Osteoblast (primary cell): ENCODE results near the gene DOCK1. TPM values are rescaled to one million over a fixed set of nuclear protein-coding genes. Genes with fewer than 3 reads are reported as not detected.

Experiments
- DNase-seq: peaks from one replicate; pipeline ENCODE4 v3.0.0; 2011; ENCODE audit warnings: low spot score, mixed read lengths; ENCODE audit not compliant: insufficient read length; ENCODE audit errors: missing footprints
- H2AFZ ChIP-seq: 2 replicates; pipeline ENCODE4 v1.6.0; 2011; ENCODE audit warnings: mild to moderate bottlenecking, low read length
- H3K27ac ChIP-seq: 2 replicates; pipeline ENCODE4 v1.5.1; 2011; ENCODE audit warnings: mild to moderate bottlenecking, low read depth, low read length, moderate library complexity
- H3K27me3 ChIP-seq: 2 replicates; pipeline ENCODE4 v1.6.0; 2012; ENCODE audit warnings: mild to moderate bottlenecking, control low read depth, inconsistent platforms, low read length, moderate library complexity; ENCODE audit not compliant: insufficient read depth
- H3K36me3 ChIP-seq: 2 replicates; pipeline ENCODE4 v1.5.1; 2011; ENCODE audit warnings: mild to moderate bottlenecking, low read length, control low read depth, moderate library complexity; ENCODE audit not compliant: insufficient read depth
- H3K4me1 ChIP-seq: 2 replicates; pipeline ENCODE4 v1.5.1; 2011; ENCODE audit warnings: mild to moderate bottlenecking, low read length, control low read depth, moderate library complexity; ENCODE audit not compliant: insufficient read depth
- H3K4me2 ChIP-seq: 2 replicates; pipeline ENCODE4 v1.6.0; 2011; ENCODE audit warnings: mild to moderate bottlenecking, low read length; ENCODE audit not compliant: insufficient read depth
- H3K4me3 ChIP-seq: fragments of 200-600 bp; sonication (generic); 3 replicates; pipeline ENCODE4 v1.5.1; 2012; ENCODE audit warnings: mild to moderate bottlenecking, low read length, inconsistent platforms; ENCODE audit not compliant: insufficient read depth
- H3K79me2 ChIP-seq: 2 replicates; pipeline ENCODE4 v1.6.0; 2012; ENCODE audit warnings: mild to moderate bottlenecking, low read length, control low read depth, inconsistent platforms; ENCODE audit not compliant: insufficient read depth
- H3K9me3 ChIP-seq: 2 replicates; pipeline ENCODE4 v1.5.1; 2011; ENCODE audit warnings: low read depth, low read length, control low read depth
- H4K20me1 ChIP-seq: 2 replicates; pipeline ENCODE4 v1.6.0; 2012; ENCODE audit warnings: mild to moderate bottlenecking, low read length, control low read depth; ENCODE audit not compliant: insufficient read depth
- CTCF ChIP-seq: IDR thresholded peaks from 2 replicates; pipeline ENCODE4 v1.5.1; 2011; ENCODE audit warnings: mild to moderate bottlenecking, low read depth, low read length, moderate library complexity; ENCODE audit errors: extremely low read depth
- total RNA-seq: library from RNA; depleted of rRNA; stranded (reverse); fragments of >200 nt; gene quantifications from 2 replicates; pipeline ENCODE4 v1.2.3, GENCODE V29; 2012

Gene DOCK1
- total RNA-seq, 1 donor: 80.3 TPM

GRCh38 chr10:127168261-127168660 lies 263.0 kb downstream of the DOCK1 start:
- Histone ChIP-seq H3K79me2 (no peaks in the 10 kb centered on the region), H3K27me3 (no peaks in the 10 kb centered on the region), H2AFZ (no peak overlapping the region), H3K4me2 (no peak overlapping the region), H3K36me3 (no peaks in the 10 kb centered on the region), H3K9me3 (no peaks in the 10 kb centered on the region), H3K4me3 (no peak overlapping the region), H3K4me1 (no peaks in the 10 kb centered on the region), H3K27ac (no peak overlapping the region), H4K20me1 (peaks cover 13% of the 10 kb centered on the region)
- TF ChIP-seq CTCF: no peak
- DNase-seq: no peak

- no peak overlapping the region for H2AFZ ChIP-seq
- H3K4me1 ChIP-seq: no peaks in the 10 kb centered on the region
- TF ChIP-seq CTCF: no peak
- no peaks in the 10 kb centered on the region for H3K36me3 ChIP-seq
- H3K4me3 ChIP-seq: no peak overlapping the region
- no peaks in the 10 kb centered on the region for H3K79me2 ChIP-seq
- H3K9me3 ChIP-seq: no peaks in the 10 kb centered on the region
- H3K4me2 ChIP-seq: no peak overlapping the region
- no peak overlapping the region for H3K27ac ChIP-seq
- DNase-seq: no peak
- peaks cover 10% of the 10 kb centered on the region for H4K20me1 ChIP-seq
- no peaks in the 10 kb centered on the region for H3K27me3 ChIP-seq
Observed at GRCh38 chr10:127174866-127175265, 269.6 kb downstream of the DOCK1 start.

GRCh38 chr10:127175357-127176110 lies 270.3 kb downstream of the DOCK1 start:
- no peak overlapping the region for H3K27ac ChIP-seq
- no peak overlapping the region for H3K4me2 ChIP-seq
- no peak for DNase-seq
- H3K9me3 ChIP-seq: no peaks in the 10 kb centered on the region
- no peak for TF ChIP-seq CTCF
- H3K4me3 ChIP-seq: no peak overlapping the region
- peaks cover 10% of the 10 kb centered on the region for H4K20me1 ChIP-seq
- no peaks in the 10 kb centered on the region for H3K4me1 ChIP-seq
- no peaks in the 10 kb centered on the region for H3K27me3 ChIP-seq
- H3K36me3 ChIP-seq: no peaks in the 10 kb centered on the region
- no peaks in the 10 kb centered on the region for H3K79me2 ChIP-seq
- no peak overlapping the region for H2AFZ ChIP-seq

- no peak overlapping the region for H3K4me2 ChIP-seq
- peaks cover 10% of the 10 kb centered on the region for H4K20me1 ChIP-seq
- no peak overlapping the region for H2AFZ ChIP-seq
- TF ChIP-seq CTCF: no peak
- H3K36me3 ChIP-seq: no peaks in the 10 kb centered on the region
- H3K79me2 ChIP-seq: no peaks in the 10 kb centered on the region
- no peak for DNase-seq
- H3K27me3 ChIP-seq: no peaks in the 10 kb centered on the region
- H3K9me3 ChIP-seq: no peaks in the 10 kb centered on the region
- H3K4me1 ChIP-seq: no peaks in the 10 kb centered on the region
- H3K27ac ChIP-seq: no peak overlapping the region
- H3K4me3 ChIP-seq: no peak overlapping the region
Observed at GRCh38 chr10:127176649-127177048, 271.4 kb downstream of the DOCK1 start.
